Measurements from ENCODE around the gene BRWD1.
"Not testable (repeated sequence)": the region's sequence is repeated elsewhere in the genome, so short reads cannot be mapped to it uniquely, and the experiment has no call there.

The BRWD1 gene

DNA sequence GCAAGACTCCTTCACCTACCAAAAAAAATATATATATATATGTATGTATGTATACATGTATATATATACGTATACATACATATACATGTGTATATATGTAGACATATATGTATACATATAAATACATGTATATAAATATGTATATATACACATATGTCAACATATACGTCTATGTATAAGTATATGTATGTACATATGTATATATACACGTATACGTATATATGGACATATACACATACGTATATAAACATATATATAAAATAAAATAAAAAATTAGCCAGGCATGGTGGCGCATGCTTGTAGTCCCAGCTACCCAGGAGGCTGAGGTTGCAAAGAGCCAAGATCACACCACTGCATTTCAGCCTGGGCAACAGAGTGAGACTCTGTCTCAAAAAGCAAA is 31.6 kb downstream of the BRWD1 start:
- no peak for DNase-seq

GRCh38 chr21:39281207-39281606 is 32.2 kb downstream of the BRWD1 start:
- DNase-seq, result no peak

- DNase-seq, result no peak
Measured at GRCh38 chr21:39269620-39270019, 43.8 kb downstream of the BRWD1 start.

DNA sequence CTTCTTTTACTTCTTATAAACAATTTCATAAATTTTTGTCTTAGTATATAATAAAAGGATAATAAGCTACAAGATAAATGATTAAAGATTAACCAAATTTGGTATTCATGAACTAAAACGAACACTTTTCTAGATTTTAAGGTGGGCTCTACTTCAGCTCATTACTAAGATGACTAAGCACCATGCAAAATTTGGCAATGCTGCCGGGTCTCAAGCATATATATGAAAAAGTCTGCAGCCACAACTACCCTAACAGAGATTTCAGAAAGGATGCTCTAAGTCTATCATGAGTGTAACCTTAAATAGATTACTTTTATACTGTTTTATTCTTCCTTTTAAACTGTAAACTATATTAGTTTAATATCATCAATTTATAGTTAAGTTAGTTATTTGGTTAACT is 47.8 kb downstream of the BRWD1 start:
- no peak for DNase-seq

DNA sequence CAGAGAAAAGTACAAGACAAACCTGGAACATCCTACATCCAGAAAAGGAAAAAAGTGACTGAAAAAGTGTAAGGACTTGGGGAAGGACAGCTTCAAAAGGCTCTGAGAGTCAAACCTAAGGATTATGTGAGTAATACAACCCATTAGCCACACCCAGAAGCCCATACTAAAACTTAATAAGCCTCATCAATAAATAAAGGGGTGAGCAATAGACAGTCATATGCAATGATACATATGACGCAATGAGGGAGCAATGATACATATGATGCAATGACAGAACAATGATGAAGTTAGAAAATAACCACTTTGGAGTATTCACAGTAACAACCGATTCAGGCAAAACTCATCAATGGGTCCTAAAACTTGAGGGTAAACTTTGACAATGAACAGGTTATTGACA is 50.1 kb downstream of the BRWD1 start:
- peak; percentile 46 for DNase-seq

GRCh38 chr21:39258207-39258606 is 55.2 kb downstream of the BRWD1 start:
- no peak for DNase-seq

- peak; percentile 28 for DNase-seq
Measured at GRCh38 chr21:39251326-39251725, 62.1 kb downstream of the BRWD1 start.

DNA sequence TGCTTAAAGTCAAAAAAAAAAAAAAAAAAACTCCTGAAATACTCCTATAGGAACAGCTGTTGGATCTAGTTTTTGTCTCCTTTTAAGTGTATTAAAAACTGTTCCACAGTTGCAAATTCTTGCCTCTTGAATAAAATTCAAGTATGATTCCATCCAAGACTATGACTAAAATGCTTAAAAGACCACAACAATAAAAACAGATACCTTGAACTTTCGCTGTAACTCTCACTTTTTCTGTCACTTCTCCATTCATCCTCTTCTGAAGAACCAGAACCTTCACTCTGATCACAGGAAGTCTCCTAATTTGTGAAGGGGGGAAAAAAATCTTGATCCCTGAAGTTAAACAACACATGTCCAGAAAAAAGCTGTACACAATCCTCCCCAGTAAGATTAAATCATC is 75.2 kb downstream of the BRWD1 start:
- peak; percentile 3 for DNase-seq

- peak; percentile 3 for DNase-seq
Measured at GRCh38 chr21:39232861-39233291, 80.6 kb downstream of the BRWD1 start.

- DNase-seq, result no peak
Measured at GRCh38 chr21:39224930-39225329, 88.5 kb downstream of the BRWD1 start.

GRCh38 chr21:39221997-39222486 is 91.4 kb downstream of the BRWD1 start:
- no peak for DNase-seq

GRCh38 chr21:39221282-39221996 is 92.0 kb downstream of the BRWD1 start:
- no peak for DNase-seq

GRCh38 chr21:39220875-39221274 is 92.6 kb downstream of the BRWD1 start:
- DNase-seq, result not testable (repeated sequence)

DNA sequence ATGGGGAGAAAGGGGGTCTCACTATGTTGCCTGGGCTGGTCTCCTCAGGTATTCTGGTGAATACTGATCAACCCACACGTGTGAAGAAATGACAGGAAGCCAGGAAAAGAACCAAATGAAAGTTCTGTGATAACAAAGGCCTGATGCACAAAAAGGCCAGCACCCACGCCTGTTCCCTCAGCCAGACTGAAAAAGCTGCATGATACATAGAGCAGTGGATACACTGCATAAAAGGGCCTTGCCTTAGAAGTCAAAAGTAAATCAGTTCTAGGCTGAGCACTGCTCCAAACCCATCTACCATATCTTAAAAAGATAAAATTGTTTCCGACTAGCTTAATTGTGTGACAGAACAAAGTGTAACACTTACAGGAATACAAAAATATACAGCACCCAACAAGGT is 93.3 kb downstream of the BRWD1 start:
- DNase-seq, result no peak

DNA sequence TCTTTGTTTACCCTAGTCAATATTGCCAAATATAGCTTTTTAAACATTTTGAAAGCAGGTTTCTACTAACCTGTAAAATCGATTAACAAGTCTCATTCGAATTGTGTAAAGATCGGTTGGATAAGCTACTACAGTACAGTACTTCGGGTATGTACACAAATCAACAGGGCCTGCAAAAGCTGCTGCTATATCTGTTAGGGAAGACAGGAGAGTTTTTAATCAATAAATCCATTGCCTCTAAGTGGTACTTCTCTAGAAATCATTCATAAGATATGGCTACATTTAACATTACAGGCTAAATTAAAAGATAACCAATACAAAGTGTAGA is 95.4 kb downstream of the BRWD1 start:
- DNase-seq, result no peak

GRCh38 chr21:39217356-39218081 is 95.9 kb downstream of the BRWD1 start:
- no peak for DNase-seq

DNA sequence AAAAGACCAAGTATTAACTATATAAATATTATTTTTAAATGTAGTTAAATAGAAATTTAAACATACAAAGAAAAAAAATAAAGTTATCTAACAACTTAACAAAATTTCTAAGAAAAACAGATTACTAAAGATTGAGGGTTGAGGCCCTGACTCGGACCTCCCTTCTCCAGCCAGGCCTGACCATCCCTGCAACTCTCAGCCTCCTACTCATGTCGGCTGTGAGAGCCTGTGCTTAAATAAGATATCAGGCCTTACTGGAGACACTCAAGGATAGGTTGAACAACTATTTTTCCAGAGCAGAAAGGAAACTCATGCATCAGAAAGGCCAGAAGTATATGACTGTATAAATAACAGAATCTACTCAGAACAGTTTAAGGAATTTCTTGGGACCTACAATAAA is 97.1 kb downstream of the BRWD1 start:
- no peak for DNase-seq

DNA sequence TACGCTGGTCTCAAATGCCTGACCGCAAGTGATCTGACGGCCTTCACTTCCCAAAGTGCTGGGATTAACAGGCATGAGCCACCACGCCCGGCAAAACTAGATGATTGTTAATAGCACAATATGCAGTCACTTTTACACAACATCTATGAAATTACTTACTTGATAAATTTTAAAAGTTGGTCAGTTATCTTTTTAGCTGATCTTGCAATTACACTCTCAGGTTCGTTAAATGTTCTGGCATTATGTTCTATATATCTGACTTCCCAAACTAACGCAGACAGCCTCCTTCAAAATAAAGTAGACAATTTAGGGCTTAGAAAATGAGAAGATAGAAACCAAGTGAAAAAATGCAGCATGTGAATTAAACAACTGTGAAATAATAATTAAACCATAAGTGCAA is 98.4 kb downstream of the BRWD1 start:
- DNase-seq, result no peak

DNA sequence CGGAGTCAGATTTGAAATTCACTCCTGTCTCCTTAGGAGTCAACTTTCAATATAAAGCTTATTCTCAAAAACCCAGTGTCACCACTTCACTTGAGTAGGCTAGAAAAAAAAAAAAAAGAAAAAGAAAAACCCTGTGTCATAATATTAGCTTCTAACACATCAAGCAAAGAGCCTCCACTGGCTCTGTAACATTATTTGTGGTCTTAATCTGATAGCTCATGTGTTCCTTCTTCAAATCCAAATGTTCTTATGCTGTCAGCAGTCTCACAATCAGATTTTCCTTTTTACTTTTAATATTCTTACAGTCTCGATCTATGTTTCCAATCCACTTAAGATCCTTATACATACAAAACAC is 104.1 kb downstream of the BRWD1 start:
- no peak for DNase-seq

DNA sequence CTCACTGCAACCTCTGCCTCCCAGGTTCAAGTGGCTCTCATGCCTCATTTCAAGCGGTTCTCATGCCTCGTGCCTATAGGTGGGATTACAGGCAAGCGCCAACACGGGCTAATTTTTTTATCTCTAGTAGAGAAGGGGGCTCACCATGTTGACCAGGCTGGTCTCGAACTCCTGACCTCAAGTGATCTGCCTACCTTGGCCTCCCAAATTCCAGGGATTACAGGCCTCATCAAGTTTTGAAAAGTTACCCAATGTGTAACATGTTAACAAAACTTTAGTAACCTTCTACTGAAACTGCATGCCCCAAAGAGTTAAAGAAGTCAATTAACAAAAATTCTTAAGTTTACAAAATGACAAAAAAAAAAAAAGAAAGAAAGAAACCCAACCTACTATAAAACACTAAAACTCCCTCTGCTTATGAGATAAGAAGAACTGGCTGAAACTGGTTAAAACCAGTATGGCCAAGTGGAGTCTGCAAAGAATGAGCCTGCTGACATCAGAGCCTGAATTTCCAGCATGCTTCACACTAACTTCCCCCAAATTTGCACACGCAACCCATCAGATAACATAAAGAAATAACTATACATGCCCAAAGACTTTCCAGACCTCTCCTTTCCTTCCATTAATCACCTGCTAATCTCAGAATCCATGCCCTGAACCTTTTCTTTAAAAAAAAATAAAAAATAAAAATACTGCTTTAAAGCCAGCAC is 104.7 kb downstream of the BRWD1 start:
- peak; percentile 14 for DNase-seq

DNA sequence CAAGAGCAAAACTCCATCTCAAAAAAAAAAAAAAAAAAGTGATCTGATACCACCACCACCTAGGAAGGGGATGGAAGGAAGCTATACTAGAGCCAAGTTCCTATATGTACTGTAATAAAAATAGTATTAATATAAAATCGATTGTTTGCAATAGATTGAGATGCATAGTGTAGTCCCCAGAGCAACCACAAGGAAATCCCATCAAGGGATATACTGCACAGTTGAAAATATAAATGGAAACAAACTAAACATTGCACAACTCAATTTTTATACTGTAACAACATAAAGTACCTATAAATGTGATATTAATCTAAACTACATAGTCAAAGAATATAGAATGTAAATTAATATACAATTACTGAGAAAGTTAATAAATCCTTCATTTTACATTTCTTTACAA is 109.3 kb downstream of the BRWD1 start:
- no peak for DNase-seq

DNA sequence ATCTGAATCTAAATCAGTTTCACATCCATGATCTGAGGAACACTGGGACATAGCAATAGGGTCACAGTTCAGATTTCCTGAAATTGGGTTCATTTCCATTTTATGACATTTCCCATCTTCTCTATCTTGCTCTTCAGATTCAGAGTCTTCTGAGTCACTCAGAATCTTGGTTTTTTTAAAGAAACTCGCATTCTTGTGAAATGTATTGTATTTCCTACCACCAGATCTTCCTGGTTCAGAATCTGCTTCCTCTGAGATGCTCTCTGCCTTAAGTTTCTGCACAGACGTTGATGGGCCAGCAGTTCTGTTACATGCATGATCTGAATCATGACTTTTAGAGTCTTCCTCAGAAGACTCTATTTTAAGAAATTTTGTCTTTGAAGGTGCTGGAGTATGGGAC is 114.6 kb downstream of the BRWD1 start:
- no peak for DNase-seq

DNA sequence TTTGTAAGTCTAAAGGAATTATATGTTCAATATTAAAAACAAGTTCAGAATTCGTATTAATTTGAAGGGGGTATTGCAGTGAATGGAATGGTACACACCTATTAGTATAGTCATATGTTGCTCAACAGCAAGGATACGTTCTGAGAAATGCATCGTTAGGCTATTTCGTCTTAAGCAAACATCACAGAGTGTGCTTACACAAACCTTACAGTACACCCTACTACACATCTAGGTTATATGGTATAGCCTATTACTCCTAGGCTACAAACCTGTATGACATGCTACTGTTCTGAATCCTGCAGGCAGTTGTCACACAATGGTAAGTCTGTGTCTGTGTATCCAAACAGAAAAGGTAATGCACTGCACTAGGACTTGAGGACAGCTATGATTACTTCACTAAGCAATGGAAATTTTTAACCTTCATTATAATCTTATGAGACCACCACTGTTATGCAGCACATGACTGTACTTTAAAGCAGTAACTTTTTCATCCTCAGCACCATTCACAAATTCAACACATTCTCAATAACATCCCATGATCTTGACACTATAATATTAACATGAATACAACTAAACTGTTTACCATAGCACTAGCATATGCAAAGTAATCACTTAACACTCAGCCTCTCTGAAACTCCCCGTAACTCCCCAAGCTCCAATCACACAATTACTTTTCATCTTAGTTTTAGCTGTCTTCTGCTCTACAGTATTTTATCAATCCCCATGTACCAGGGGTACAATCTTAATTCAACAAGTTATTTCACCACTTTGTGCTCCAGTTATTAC is 115.8 kb downstream of the BRWD1 start:
- DNase-seq, result no peak
